A549 (cell line): ENCODE results near the gene INTS3. TPM values are rescaled to one million over a fixed set of nuclear protein-coding genes. Genes with fewer than 3 reads are reported as not detected.

Source experiments
- ATAC-seq, 2 experiments: fragments of 200-7000 bp in 1 of 2; fragments of >200 bp in 1 of 2; cut with Nextera tagmentation in 1 of 2; cut with Tn5 transposase in 1 of 2; 3 replicates each; pipeline versions ENCODE4 v1.8.0 to v1.9.1; 2018 to 2020; ENCODE audit warnings: mild to moderate bottlenecking in 1 of 2, moderate library complexity in 1 of 2
- CTCF ChIA-PET: fragments of 300-600 bp; sonication (Branson Sonifier 250); formaldehyde crosslinking; extraction: SDS; loops from one replicate; lab custom pipeline; 2021; ENCODE audit warnings: antibody characterized with exemption, inconsistent platforms; lab: Yijun Ruan, JAX
- POLR2A ChIA-PET: fragments of 350-600 bp; formaldehyde crosslinking; extraction: SDS; loops from one replicate; lab custom pipeline; 2021; ENCODE audit warnings: antibody characterized with exemption, inconsistent platforms; lab: Yijun Ruan, JAX
- DNase-seq, 2 experiments: peaks; one replicate each; pipeline versions ENCODE4 v3.0.0 to v3.0.0-alpha.2; 2011 to 2016; ENCODE audit warnings: low read depth in 1 of 2, low spot score in 1 of 2
- FAIRE-seq: peaks from 2 replicates; lab custom pipeline; 2011; peaks lifted over from hg19 to GRCh38; lab: Jason Lieb, UNC
- H3K27ac ChIP-seq, 2 experiments: fragments of >200 bp; sonication (Bioruptor Twin); formaldehyde crosslinking; 3 replicates each; pipeline ENCODE4 v1.5.1; 2016 to 2017
- H3K4me1 ChIP-seq: fragments of >200 bp; sonication (Bioruptor Twin); formaldehyde crosslinking; 3 replicates; pipeline ENCODE4 v1.6.1; 2016
- H3K4me2 ChIP-seq: fragments of >200 bp; sonication (Bioruptor Twin); formaldehyde crosslinking; 3 replicates; pipeline ENCODE4 v1.6.1; 2016
- H3K4me3 ChIP-seq: fragments of >200 bp; sonication (Bioruptor Twin); formaldehyde crosslinking; 3 replicates; pipeline ENCODE4 v1.5.1; 2016
- H3K9me3 ChIP-seq: fragments of >200 bp; sonication (Bioruptor Twin); formaldehyde crosslinking; 3 replicates; pipeline ENCODE4 v1.6.1; 2016
- BHLHE40 ChIP-seq: IDR thresholded peaks from 2 replicates; pipeline ENCODE4 v1.6.1; 2012; ENCODE audit warnings: low read depth, low read length, inconsistent platforms
- EP300 ChIP-seq, 2 experiments: fragments of >200 bp; sonication (Bioruptor Twin); formaldehyde crosslinking; IDR thresholded peaks; 2 replicates in 1 of 2; 3 replicates in 1 of 2; pipeline ENCODE4 v1.6.1; 2016 to 2017
- ESRRA ChIP-seq: fragments of 150-350 bp; IDR thresholded peaks from 2 replicates; pipeline ENCODE4 v1.6.1; 2014; ENCODE audit warnings: mild to moderate bottlenecking, low read length, borderline replicate concordance
- FOSB ChIP-seq: fragments of 250-450 bp; sonication (Bioruptor Pico); IDR thresholded peaks from 2 replicates; pipeline ENCODE4 v1.5.0; 2020; ENCODE audit warnings: mild to moderate bottlenecking, moderate library complexity
- GATA3 ChIP-seq: IDR thresholded peaks from 2 replicates; pipeline ENCODE4 v1.6.1; 2012; ENCODE audit warnings: borderline replicate concordance
- HDAC2 ChIP-seq: fragments of 200-600 bp; sonication (generic); IDR thresholded peaks from 2 replicates; pipeline ENCODE4 v1.6.1; 2016
- HEYL ChIP-seq: fragments of 250-450 bp; sonication (Bioruptor Pico); IDR thresholded peaks from 2 replicates; pipeline ENCODE4 v1.8.0; 2021; ENCODE audit warnings: mild to moderate bottlenecking, moderate library complexity
- KDM1A ChIP-seq: fragments of 200-600 bp; sonication (generic); IDR thresholded peaks from 2 replicates; pipeline ENCODE4 v1.6.1; 2016; ENCODE audit warnings: low read depth, mild to moderate bottlenecking
- POLR2A ChIP-seq: IDR thresholded peaks from 2 replicates; pipeline ENCODE4 v1.6.1; 2012; ENCODE audit warnings: mild to moderate bottlenecking, low read length
- RAD21 ChIP-seq, 2 experiments: fragments of >200 bp in 1 of 2; sonication (Bioruptor Twin) in 1 of 2; formaldehyde crosslinking in 1 of 2; IDR thresholded peaks in 1 of 2; conservative IDR thresholded peaks in 1 of 2; 2 replicates in 1 of 2; 3 replicates in 1 of 2; pipeline ENCODE4 v1.6.1; 2012 to 2018; ENCODE audit warnings: inconsistent platforms in 1 of 2
- RCOR1 ChIP-seq: fragments of 150-350 bp; IDR thresholded peaks from 2 replicates; pipeline ENCODE4 v1.6.1; 2014; ENCODE audit warnings: antibody characterized with exemption, low read length, low read depth
- RNF2 ChIP-seq: fragments of 200-600 bp; sonication (generic); IDR thresholded peaks from 2 replicates; pipeline ENCODE4 v1.6.1; 2016; ENCODE audit warnings: low read depth, mild to moderate bottlenecking, antibody characterized with exemption, moderate library complexity, borderline replicate concordance
- SMC3 ChIP-seq: fragments of >200 bp; sonication (Bioruptor Twin); formaldehyde crosslinking; IDR thresholded peaks from 3 replicates; pipeline ENCODE4 v1.6.1; 2018; ENCODE audit warnings: inconsistent platforms
- SREBF2 ChIP-seq: fragments of 450-650 bp; IDR thresholded peaks from 2 replicates; pipeline ENCODE4 v1.6.1; 2014; ENCODE audit warnings: mild to moderate bottlenecking, moderate library complexity
- TFCP2L1 ChIP-seq: fragments of 250-450 bp; sonication (Bioruptor Pico); IDR thresholded peaks from 2 replicates; pipeline ENCODE4 v1.5.0; 2021; ENCODE audit warnings: mild to moderate bottlenecking
- ZSCAN20 ChIP-seq: fragments of 250-450 bp; sonication (Bioruptor Pico); IDR thresholded peaks from 2 replicates; pipeline ENCODE4 v1.8.0; 2022; ENCODE audit warnings: mild to moderate bottlenecking, moderate library complexity
- WGBS: methylation state at CpG from one replicate; pipeline ENCODE4 v1.1.6; 2017; ENCODE audit errors: missing lambda C conversion rate; 5-methylcytosine and 5-hydroxymethylcytosine counted together
- polyA plus RNA-seq, 4 experiments: library from polyadenylated mRNA; depleted of rRNA in 3 of 4; stranded (reverse); fragments of >200 nt; fragmentation: RNase III in 1 of 4; extraction: RNeasy Plus Mini Kit Qiagen cat#74134 plus additional on column Dnase treatment in 1 of 4; gene quantifications; 2 replicates in 3 of 4; 3 replicates in 1 of 4; pipeline ENCODE4 v1.2.3, GENCODE V29; 2011 to 2017
- TF ChIP-seq, protein P1 (sequence below): fragments of >200 bp; sonication (Bioruptor Twin); formaldehyde crosslinking; IDR thresholded peaks from 3 replicates; pipeline ENCODE4 v1.6.1; 2016
- TF ChIP-seq, protein P2 (sequence below): IDR thresholded peaks from 2 replicates; pipeline ENCODE4 v1.6.1; 2012; ENCODE audit warnings: low read depth, borderline replicate concordance
- TF ChIP-seq, protein P3 (sequence below): IDR thresholded peaks from 2 replicates; pipeline ENCODE4 v1.6.1; 2012
- TF ChIP-seq, protein P4 (sequence below): fragments of >200 bp; sonication (Bioruptor Twin); formaldehyde crosslinking; IDR thresholded peaks from 3 replicates; pipeline ENCODE4 v1.5.1; 2016
- TF ChIP-seq, protein P5 (sequence below): fragments of 200-600 bp; sonication (generic); IDR thresholded peaks from 2 replicates; pipeline ENCODE4 v1.6.1; 2016; ENCODE audit warnings: antibody characterized with exemption, mild to moderate bottlenecking, moderate library complexity

The INTS3 gene
- polyA plus RNA-seq, 2 of the 4 experiments (the other 2 are of a cell fraction): 23.5 to 34.1 TPM

DNA sequence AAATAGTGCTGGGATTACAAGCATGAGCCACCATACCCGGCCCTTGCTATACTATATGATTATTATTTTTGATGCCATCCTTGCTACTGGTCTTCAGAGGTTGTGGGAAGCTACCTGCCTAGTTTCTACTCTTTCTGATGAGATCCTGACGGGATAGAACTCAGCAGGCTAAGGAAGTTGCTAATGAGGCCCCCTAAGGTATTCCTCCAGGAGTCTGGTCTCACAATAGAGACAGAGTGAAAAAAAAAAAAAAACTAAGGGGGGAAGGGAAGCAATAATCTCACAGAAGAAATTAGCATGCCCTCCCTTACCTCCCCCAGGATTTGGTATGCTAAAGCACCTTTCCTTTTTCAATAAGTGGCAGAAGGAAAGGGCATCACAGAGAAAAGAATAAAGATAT, 17.6 kb downstream of the INTS3 start (continued):
- TF ChIP-seq POLR2A: no peak

DNA sequence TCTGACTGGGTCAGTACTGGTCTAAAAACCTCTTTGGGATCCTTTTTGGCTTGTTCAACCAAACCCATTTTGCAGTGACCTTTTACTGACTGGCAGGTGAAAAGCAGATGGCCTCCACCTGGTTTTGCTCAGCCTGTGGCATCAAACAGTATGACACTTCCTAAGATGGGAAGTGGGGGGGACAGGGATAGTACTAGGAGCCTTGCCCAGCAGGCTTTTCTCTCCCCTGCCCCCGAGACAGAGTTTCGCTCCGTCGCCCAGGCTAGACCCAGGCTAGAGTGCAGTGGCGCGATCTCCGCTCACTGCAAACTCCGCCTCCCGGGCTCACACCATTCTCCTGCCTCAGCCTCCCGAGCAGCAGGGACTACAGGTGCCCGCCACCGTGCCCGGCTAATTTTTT, 18.3 kb downstream of the INTS3 start:
- Histone ChIP-seq H3K9me3 (no peaks in the 10 kb centered on the region), H3K4me1 (peaks cover 20% of the 10 kb centered on the region), H3K27ac (no peak overlapping the region), H3K4me3 (no peak overlapping the region), H3K4me2 (no peak overlapping the region)
- no peak for TF ChIP-seq ZSCAN20 (CRISPR knock-in tag)
- ChIA-PET POLR2A (no interaction called here), CTCF (interaction anchor here (0.7 to 8.1 kb wide), 4 partner anchors 8 to 69 kb away, joined by 3 to 130 read pairs (median 4); partner anchors contain the start of gene NPR1)
- 94% methylated on average over 13 of the region's 13 CpGs for WGBS
- ATAC-seq (no peak), DNase-seq (no peak), FAIRE-seq (no peak)

DNA sequence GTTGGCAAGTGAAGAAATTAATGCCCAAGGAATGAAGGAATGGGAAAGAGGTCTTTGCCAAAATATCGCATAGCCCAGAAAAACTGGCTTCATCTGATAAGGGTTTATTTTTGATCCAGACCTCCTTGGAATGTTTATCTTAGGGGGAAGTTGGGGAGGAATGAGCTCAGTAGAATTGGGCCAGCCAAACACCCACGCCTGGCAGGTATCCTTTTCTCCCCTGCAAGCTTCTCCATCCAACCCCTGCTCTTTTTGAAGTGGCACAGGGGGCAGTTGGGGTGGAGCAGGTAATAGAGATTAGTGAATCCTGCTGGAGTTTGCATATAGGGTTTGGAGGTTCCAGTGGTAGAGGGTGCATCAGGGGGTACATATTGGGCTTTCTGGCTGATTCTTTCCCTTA, 21.1 kb downstream of the INTS3 start:
- H3K4me2 ChIP-seq: no peak overlapping the region
- ChIA-PET CTCF (interaction anchor here (0.6 to 8.1 kb wide), 19 partner anchors 10 to 428 kb away, joined by 3 to 130 read pairs (median 4); partner anchors contain the start of genes JTB and NPR1), POLR2A (interaction anchor here (0.9 kb wide), 1 partner anchor 21 kb away, joined by 4 read pairs; the partner anchor contains the start of gene INTS3)
- H3K4me3 ChIP-seq: no peak overlapping the region
- no peak for DNase-seq
- no peaks in the 10 kb centered on the region for H3K9me3 ChIP-seq
- H3K4me1 ChIP-seq: no peaks in the 10 kb centered on the region
- peak in 1 of 2 experiments; percentile 33; a peak in 3 of 6 replicates for ATAC-seq
- no peak for FAIRE-seq
- TF ChIP-seq, protein P1, sequence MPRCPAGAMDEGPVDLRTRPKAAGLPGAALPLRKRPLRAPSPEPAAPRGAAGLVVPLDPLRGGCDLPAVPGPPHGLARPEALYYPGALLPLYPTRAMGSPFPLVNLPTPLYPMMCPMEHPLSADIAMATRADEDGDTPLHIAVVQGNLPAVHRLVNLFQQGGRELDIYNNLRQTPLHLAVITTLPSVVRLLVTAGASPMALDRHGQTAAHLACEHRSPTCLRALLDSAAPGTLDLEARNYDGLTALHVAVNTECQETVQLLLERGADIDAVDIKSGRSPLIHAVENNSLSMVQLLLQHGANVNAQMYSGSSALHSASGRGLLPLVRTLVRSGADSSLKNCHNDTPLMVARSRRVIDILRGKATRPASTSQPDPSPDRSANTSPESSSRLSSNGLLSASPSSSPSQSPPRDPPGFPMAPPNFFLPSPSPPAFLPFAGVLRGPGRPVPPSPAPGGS: no peak
- TF ChIP-seq, protein P2, sequence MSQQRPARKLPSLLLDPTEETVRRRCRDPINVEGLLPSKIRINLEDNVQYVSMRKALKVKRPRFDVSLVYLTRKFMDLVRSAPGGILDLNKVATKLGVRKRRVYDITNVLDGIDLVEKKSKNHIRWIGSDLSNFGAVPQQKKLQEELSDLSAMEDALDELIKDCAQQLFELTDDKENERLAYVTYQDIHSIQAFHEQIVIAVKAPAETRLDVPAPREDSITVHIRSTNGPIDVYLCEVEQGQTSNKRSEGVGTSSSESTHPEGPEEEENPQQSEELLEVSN: no peak
- TF ChIP-seq RCOR1 (no peak), FOSB (no peak), RNF2 (no peak), GATA3 (no peak), HEYL (CRISPR knock-in tag) (no peak), SREBF2 (no peak), KDM1A (no peak), TFCP2L1 (CRISPR knock-in tag) (no peak), EP300 (IDR thresholded peaks at IDR 0.05) (no peak)
- TF ChIP-seq, all 56 proteins: peak for 0
- no peak overlapping the region for H3K27ac ChIP-seq
- WGBS: 54% methylated on average over 2 of the region's 2 CpGs

DNA sequence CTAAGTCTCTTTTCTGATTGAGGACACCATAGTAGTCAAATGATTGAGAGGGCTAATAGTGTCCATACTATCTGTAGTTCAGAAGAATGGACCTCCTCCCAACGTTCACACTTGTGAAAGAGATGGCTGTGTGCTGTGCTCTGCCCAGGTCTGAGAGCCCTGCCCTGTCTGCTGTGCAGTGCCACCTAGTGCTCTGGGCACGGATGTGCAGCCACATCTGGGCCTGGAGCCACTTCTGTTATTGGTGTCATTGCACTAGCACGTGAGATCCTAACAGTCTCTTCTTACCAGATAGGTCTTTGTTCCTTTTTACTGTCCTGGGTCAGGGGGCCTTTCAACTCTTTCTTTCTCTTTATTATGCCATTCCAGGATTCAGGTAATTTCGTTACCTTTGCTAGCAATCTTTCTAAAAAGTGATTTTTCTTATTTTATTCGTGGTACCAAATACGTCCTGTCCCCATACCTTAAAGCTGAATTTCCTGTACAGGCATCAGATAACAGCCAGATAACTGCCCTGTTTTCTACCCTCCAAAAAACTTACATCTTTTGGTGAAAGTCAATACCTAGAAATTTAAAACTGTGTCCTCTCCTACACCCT, 21.7 kb downstream of the INTS3 start:
- H3K4me3 ChIP-seq: no peak overlapping the region
- ChIA-PET POLR2A (no interaction called here), CTCF (interaction anchor here (0.6 to 8.1 kb wide), 21 partner anchors 8 to 427 kb away, joined by 3 to 130 read pairs (median 4); partner anchors contain the start of gene NPR1)
- no peak overlapping the region for H3K27ac ChIP-seq
- DNase-seq: peak; percentile 81 to 92
- no peaks in the 10 kb centered on the region for H3K9me3 ChIP-seq
- TF ChIP-seq HDAC2 (no peak), ESRRA (no peak), BHLHE40 (peak; percentile 67; the same call in 1 of the 2 replicates), SMC3 (peak; percentile 92), RAD21 (conservative IDR thresholded peaks at IDR 0.05 in 1 of 2, IDR thresholded peaks at IDR 0.05 in 1 of 2) (peak; percentile 81 to 91)
- TF ChIP-seq, protein P3, sequence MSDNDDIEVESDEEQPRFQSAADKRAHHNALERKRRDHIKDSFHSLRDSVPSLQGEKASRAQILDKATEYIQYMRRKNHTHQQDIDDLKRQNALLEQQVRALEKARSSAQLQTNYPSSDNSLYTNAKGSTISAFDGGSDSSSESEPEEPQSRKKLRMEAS: peak; percentile 27; the same call in 1 of the 2 replicates
- TF ChIP-seq, protein P4, sequence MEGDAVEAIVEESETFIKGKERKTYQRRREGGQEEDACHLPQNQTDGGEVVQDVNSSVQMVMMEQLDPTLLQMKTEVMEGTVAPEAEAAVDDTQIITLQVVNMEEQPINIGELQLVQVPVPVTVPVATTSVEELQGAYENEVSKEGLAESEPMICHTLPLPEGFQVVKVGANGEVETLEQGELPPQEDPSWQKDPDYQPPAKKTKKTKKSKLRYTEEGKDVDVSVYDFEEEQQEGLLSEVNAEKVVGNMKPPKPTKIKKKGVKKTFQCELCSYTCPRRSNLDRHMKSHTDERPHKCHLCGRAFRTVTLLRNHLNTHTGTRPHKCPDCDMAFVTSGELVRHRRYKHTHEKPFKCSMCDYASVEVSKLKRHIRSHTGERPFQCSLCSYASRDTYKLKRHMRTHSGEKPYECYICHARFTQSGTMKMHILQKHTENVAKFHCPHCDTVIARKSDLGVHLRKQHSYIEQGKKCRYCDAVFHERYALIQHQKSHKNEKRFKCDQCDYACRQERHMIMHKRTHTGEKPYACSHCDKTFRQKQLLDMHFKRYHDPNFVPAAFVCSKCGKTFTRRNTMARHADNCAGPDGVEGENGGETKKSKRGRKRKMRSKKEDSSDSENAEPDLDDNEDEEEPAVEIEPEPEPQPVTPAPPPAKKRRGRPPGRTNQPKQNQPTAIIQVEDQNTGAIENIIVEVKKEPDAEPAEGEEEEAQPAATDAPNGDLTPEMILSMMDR: peak; percentile 88
- TF ChIP-seq, protein P2: no peak
- TF ChIP-seq, protein P5, sequence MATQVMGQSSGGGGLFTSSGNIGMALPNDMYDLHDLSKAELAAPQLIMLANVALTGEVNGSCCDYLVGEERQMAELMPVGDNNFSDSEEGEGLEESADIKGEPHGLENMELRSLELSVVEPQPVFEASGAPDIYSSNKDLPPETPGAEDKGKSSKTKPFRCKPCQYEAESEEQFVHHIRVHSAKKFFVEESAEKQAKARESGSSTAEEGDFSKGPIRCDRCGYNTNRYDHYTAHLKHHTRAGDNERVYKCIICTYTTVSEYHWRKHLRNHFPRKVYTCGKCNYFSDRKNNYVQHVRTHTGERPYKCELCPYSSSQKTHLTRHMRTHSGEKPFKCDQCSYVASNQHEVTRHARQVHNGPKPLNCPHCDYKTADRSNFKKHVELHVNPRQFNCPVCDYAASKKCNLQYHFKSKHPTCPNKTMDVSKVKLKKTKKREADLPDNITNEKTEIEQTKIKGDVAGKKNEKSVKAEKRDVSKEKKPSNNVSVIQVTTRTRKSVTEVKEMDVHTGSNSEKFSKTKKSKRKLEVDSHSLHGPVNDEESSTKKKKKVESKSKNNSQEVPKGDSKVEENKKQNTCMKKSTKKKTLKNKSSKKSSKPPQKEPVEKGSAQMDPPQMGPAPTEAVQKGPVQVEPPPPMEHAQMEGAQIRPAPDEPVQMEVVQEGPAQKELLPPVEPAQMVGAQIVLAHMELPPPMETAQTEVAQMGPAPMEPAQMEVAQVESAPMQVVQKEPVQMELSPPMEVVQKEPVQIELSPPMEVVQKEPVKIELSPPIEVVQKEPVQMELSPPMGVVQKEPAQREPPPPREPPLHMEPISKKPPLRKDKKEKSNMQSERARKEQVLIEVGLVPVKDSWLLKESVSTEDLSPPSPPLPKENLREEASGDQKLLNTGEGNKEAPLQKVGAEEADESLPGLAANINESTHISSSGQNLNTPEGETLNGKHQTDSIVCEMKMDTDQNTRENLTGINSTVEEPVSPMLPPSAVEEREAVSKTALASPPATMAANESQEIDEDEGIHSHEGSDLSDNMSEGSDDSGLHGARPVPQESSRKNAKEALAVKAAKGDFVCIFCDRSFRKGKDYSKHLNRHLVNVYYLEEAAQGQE: no peak
- TF ChIP-seq, all 56 proteins: peak for 5
- Histone ChIP-seq H3K4me1 (no peaks in the 10 kb centered on the region), H3K4me2 (no peak overlapping the region)
- 45% methylated on average over 6 of the region's 6 CpGs for WGBS
- no peak for FAIRE-seq
- peak; percentile 99 to 100 for ATAC-seq
